ENCODE data around the gene SSX7.
"Not testable (repeated sequence)": the region's sequence is repeated elsewhere in the genome, so short reads cannot be mapped to it uniquely, and the experiment has no call there.

SSX7 gene

GRCh38 chrX:52654800-52655199 lies at the start of gene SSX7:
TSS of gene SSX7 (minus strand) at chrX:52654900. CDS start at chrX:52653472, 1,428 bp downstream.
- FAIRE-seq; DNase-seq (ENCODE audit: low spot score): not testable (repeated sequence)

- not testable (repeated sequence) for DNase-seq (ENCODE audit: low spot score); FAIRE-seq
Measured at GRCh38 chrX:52692034-52692433, 37.3 kb upstream of the SSX7 start.

- not testable (repeated sequence) for DNase-seq (ENCODE audit: low spot score); FAIRE-seq
Measured at GRCh38 chrX:52662218-52662617, 7.5 kb upstream of the SSX7 start.

GRCh38 chrX:52655475-52655874 lies 775 bp upstream of the SSX7 start:
- not testable (repeated sequence) for FAIRE-seq; DNase-seq (ENCODE audit: low spot score)

- DNase-seq (ENCODE audit: low spot score); FAIRE-seq: not testable (repeated sequence)
Measured at GRCh38 chrX:52650676-52651075, 4.0 kb downstream of the SSX7 start.

GRCh38 chrX:52648956-52649355 lies 5.7 kb downstream of the SSX7 start:
- not testable (repeated sequence) for DNase-seq (ENCODE audit: low spot score); FAIRE-seq

- not testable (repeated sequence) for DNase-seq (ENCODE audit: low spot score); FAIRE-seq
Measured at GRCh38 chrX:52628483-52628882, 26.2 kb downstream of the SSX7 start.

GRCh38 chrX:52620661-52621060 lies 34.0 kb downstream of the SSX7 start:
- FAIRE-seq; DNase-seq (ENCODE audit: low spot score): not testable (repeated sequence)

GRCh38 chrX:52608961-52609360 lies 45.7 kb downstream of the SSX7 start:
- DNase-seq (ENCODE audit: low spot score) = no peak
- no peak for FAIRE-seq

- DNase-seq (ENCODE audit: low spot score); FAIRE-seq: not testable (repeated sequence)
Measured at GRCh38 chrX:52603151-52603550, 51.5 kb downstream of the SSX7 start.

- FAIRE-seq = no peak
- no peak for DNase-seq (ENCODE audit: low spot score)
Measured at GRCh38 chrX:52598886-52599285, 55.8 kb downstream of the SSX7 start.

GRCh38 chrX:52594658-52595057 lies 60.0 kb downstream of the SSX7 start:
- no peak for FAIRE-seq
- DNase-seq (ENCODE audit: low spot score) = no peak

All from urothelium cell line (cell line).